Activated T-cell treated with anti-CD3 and anti-CD28 coated beads, Interleukin-2, amount 50 U/mL, for 4 hours (primary cell): ENCODE results near the gene STRN. TPM values are rescaled to one million over a fixed set of nuclear protein-coding genes. Genes with fewer than 3 reads are reported as not detected.
"Not testable (repeated sequence)": the region's sequence is repeated elsewhere in the genome, so short reads cannot be mapped to it uniquely, and the experiment has no call there.

Experiments
- ATAC-seq, 2 donors: fragments of 200-7000 bp; cut with Tn5 transposase; one replicate each; pipeline ENCODE4 v1.10.0; 2021
- DNase-seq: peaks from one replicate; pipeline ENCODE4 v3.0.0-alpha.2; 2020
- H3K27me3 Mint-ChIP-seq: one replicate; pipeline ENCODE4 v1.8.0; 2021; ENCODE audit warnings: low read depth, mixed read lengths
- H3K36me3 Mint-ChIP-seq: one replicate; pipeline ENCODE4 v1.8.0; 2022; ENCODE audit warnings: mixed read lengths; ENCODE audit not compliant: insufficient read depth
- H3K4me1 Mint-ChIP-seq: one replicate; pipeline ENCODE4 v1.8.0; 2021; ENCODE audit warnings: low read depth, mixed read lengths
- H3K4me3 Mint-ChIP-seq: one replicate; pipeline ENCODE4 v1.8.0; 2021; ENCODE audit warnings: mild to moderate bottlenecking, moderate library complexity, mixed read lengths
- H3K9me3 Mint-ChIP-seq: one replicate; pipeline ENCODE4 v1.8.0; 2021; ENCODE audit warnings: mixed read lengths
- total RNA-seq, 3 donors: library from RNA; stranded (reverse); gene quantifications; one replicate each; pipeline ENCODE4 v1.2.1, GENCODE V29; 2021

The STRN gene
- 10 to 100 TPM; 19.0 to 19.7 (median 19.7) TPM for total RNA-seq

- H3K4me3 Mint-ChIP-seq = peak within 1 kb of the TSS; percentile 97
Observed at GRCh38 chr2:36966370-36967235, at the start of gene STRN. Gene STRN, minus strand, starts transcription at chr2:36966536. Its CDS starts 73 bp downstream, at chr2:36966463.

GRCh38 chr2:37013315-37013641, 46.9 kb upstream of the STRN start:
- DNase-seq (no peak), ATAC-seq (no peak)
- H3K4me1 Mint-ChIP-seq = peaks cover 13% of the 10 kb centered on the region
- no peaks in the 10 kb centered on the region for H3K27me3 Mint-ChIP-seq
- H3K36me3 Mint-ChIP-seq = peaks cover 44% of the 10 kb centered on the region
- H3K4me3 Mint-ChIP-seq = no peak overlapping the region
- no peaks in the 10 kb centered on the region for H3K9me3 Mint-ChIP-seq

More at GRCh38 chr2:36966370-36967235, at the start of gene STRN:
- peaks cover 41% of the 10 kb centered on the region for H3K4me1 Mint-ChIP-seq
- H3K36me3 Mint-ChIP-seq = peaks cover 3% of the 10 kb centered on the region
- no peaks in the 10 kb centered on the region for H3K27me3 Mint-ChIP-seq
- ATAC-seq (peak; percentile 95), DNase-seq (peak; percentile 96)
- no peaks in the 10 kb centered on the region for H3K9me3 Mint-ChIP-seq

- peaks cover 40% of the 10 kb centered on the region for H3K36me3 Mint-ChIP-seq
- DNase-seq (no peak), ATAC-seq (no peak)
- no peak overlapping the region for H3K4me3 Mint-ChIP-seq
- H3K9me3 Mint-ChIP-seq = no peaks in the 10 kb centered on the region
- peaks cover 13% of the 10 kb centered on the region for H3K4me1 Mint-ChIP-seq
- no peaks in the 10 kb centered on the region for H3K27me3 Mint-ChIP-seq
Observed at GRCh38 chr2:37011130-37011529, 44.8 kb upstream of the STRN start.

- Mint-ChIP-seq H3K9me3 (no peaks in the 10 kb centered on the region), H3K27me3 (no peaks in the 10 kb centered on the region), H3K36me3 (peaks cover 30% of the 10 kb centered on the region), H3K4me1 (peaks cover 9% of the 10 kb centered on the region), H3K4me3 (peak overlapping the region; percentile 46)
- DNase-seq = no peak
- peak; percentile 58 to 75 for ATAC-seq
Observed at GRCh38 chr2:37005118-37005868, 39.0 kb upstream of the STRN start.

- no peaks in the 10 kb centered on the region for H3K27me3 Mint-ChIP-seq
- H3K4me3 Mint-ChIP-seq = no peak overlapping the region
- DNase-seq = no peak
- peaks cover 9% of the 10 kb centered on the region for H3K4me1 Mint-ChIP-seq
- H3K9me3 Mint-ChIP-seq = no peaks in the 10 kb centered on the region
- ATAC-seq = no peak
- H3K36me3 Mint-ChIP-seq = peaks cover 30% of the 10 kb centered on the region
Observed at GRCh38 chr2:37000988-37001556, 34.7 kb upstream of the STRN start.

GRCh38 chr2:37000318-37000717, 34.0 kb upstream of the STRN start:
- H3K36me3 Mint-ChIP-seq = peaks cover 30% of the 10 kb centered on the region
- no peaks in the 10 kb centered on the region for H3K27me3 Mint-ChIP-seq
- H3K4me1 Mint-ChIP-seq = peaks cover 7% of the 10 kb centered on the region
- DNase-seq (no peak), ATAC-seq (no peak)
- H3K9me3 Mint-ChIP-seq = no peaks in the 10 kb centered on the region
- H3K4me3 Mint-ChIP-seq = no peak overlapping the region

- H3K27me3 Mint-ChIP-seq, DNase-seq, H3K4me1 Mint-ChIP-seq, ATAC-seq, H3K4me3 Mint-ChIP-seq, H3K9me3 Mint-ChIP-seq: not testable (repeated sequence)
- peaks cover 21% of the 10 kb centered on the region for H3K36me3 Mint-ChIP-seq
Observed at GRCh38 chr2:36999416-36999815, 33.1 kb upstream of the STRN start.

- H3K9me3 Mint-ChIP-seq = no peaks in the 10 kb centered on the region
- no peak for DNase-seq
- H3K27me3 Mint-ChIP-seq = no peaks in the 10 kb centered on the region
- H3K36me3 Mint-ChIP-seq = peaks cover 14% of the 10 kb centered on the region
- no peak for ATAC-seq
- no peak overlapping the region for H3K4me3 Mint-ChIP-seq
- H3K4me1 Mint-ChIP-seq = no peaks in the 10 kb centered on the region
Observed at GRCh38 chr2:36993841-36994620, 27.7 kb upstream of the STRN start.

- no peak for ATAC-seq
- no peak overlapping the region for H3K4me3 Mint-ChIP-seq
Observed at GRCh38 chr2:36988008-36988407, 21.7 kb upstream of the STRN start.

GRCh38 chr2:36982467-36982866, 16.1 kb upstream of the STRN start:
- ATAC-seq (no peak), DNase-seq (no peak)

More at GRCh38 chr2:36988008-36988407, 21.7 kb upstream of the STRN start:
- Mint-ChIP-seq H3K9me3 (no peaks in the 10 kb centered on the region), H3K4me1 (no peaks in the 10 kb centered on the region), H3K27me3 (no peaks in the 10 kb centered on the region), H3K36me3 (peaks cover 11% of the 10 kb centered on the region)
- no peak for DNase-seq

GRCh38 chr2:36981911-36982310, 15.6 kb upstream of the STRN start:
- H3K27me3 Mint-ChIP-seq = no peaks in the 10 kb centered on the region
- H3K9me3 Mint-ChIP-seq = no peaks in the 10 kb centered on the region
- H3K4me3 Mint-ChIP-seq = no peak overlapping the region
- no peaks in the 10 kb centered on the region for H3K4me1 Mint-ChIP-seq
- no peak for ATAC-seq
- H3K36me3 Mint-ChIP-seq = peaks cover 24% of the 10 kb centered on the region
- no peak for DNase-seq

More at GRCh38 chr2:36982467-36982866, 16.1 kb upstream of the STRN start:
- Mint-ChIP-seq H3K4me1 (no peaks in the 10 kb centered on the region), H3K4me3 (no peak overlapping the region), H3K27me3 (no peaks in the 10 kb centered on the region), H3K36me3 (peaks cover 24% of the 10 kb centered on the region), H3K9me3 (no peaks in the 10 kb centered on the region)

- ATAC-seq, H3K4me3 Mint-ChIP-seq, H3K27me3 Mint-ChIP-seq, H3K9me3 Mint-ChIP-seq, H3K4me1 Mint-ChIP-seq, DNase-seq: not testable (repeated sequence)
- peaks cover 18% of the 10 kb centered on the region for H3K36me3 Mint-ChIP-seq
Observed at GRCh38 chr2:36979007-36979406, 12.7 kb upstream of the STRN start.

GRCh38 chr2:36976065-36976464, 9.7 kb upstream of the STRN start:
- no peak overlapping the region for H3K4me3 Mint-ChIP-seq
- no peak for DNase-seq
- H3K27me3 Mint-ChIP-seq = no peaks in the 10 kb centered on the region
- ATAC-seq = no peak
- H3K36me3 Mint-ChIP-seq = peaks cover 14% of the 10 kb centered on the region
- H3K9me3 Mint-ChIP-seq = no peaks in the 10 kb centered on the region
- no peaks in the 10 kb centered on the region for H3K4me1 Mint-ChIP-seq

- DNase-seq = no peak
- Mint-ChIP-seq H3K36me3 (peaks cover 11% of the 10 kb centered on the region), H3K9me3 (no peaks in the 10 kb centered on the region), H3K4me3 (no peak overlapping the region), H3K27me3 (no peaks in the 10 kb centered on the region), H3K4me1 (no peaks in the 10 kb centered on the region)
- ATAC-seq = no peak
Observed at GRCh38 chr2:36975306-36975705, 9.0 kb upstream of the STRN start.
